Thyroid gland (tissue), 4 donors: ENCODE results near the gene ANKRD6. TPM values are rescaled to one million over a fixed set of nuclear protein-coding genes. Genes with fewer than 3 reads are reported as not detected.

Experiments
- DNase-seq, 2 donors: peaks; one replicate each; pipeline ENCODE4 v3.0.0-alpha.2; 2019
- H3K27ac ChIP-seq, 3 donors: fragments of 200-600 bp; sonication (generic); 1 replicate in 2 of 3; 2 replicates in 1 of 3; pipeline ENCODE4 v1.5.1; 2016 to 2019; ENCODE audit warnings: mild to moderate bottlenecking in 1 of 3, moderate library complexity in 1 of 3
- H3K27me3 ChIP-seq: fragments of 200-600 bp; sonication (generic); one replicate; pipeline ENCODE4 v1.5.1; 2019
- H3K36me3 ChIP-seq, 2 donors: fragments of 200-600 bp; sonication (generic); one replicate each; pipeline ENCODE4 v1.5.1; 2016 to 2019
- H3K4me1 ChIP-seq, 2 donors: fragments of 200-600 bp; sonication (generic); one replicate each; pipeline ENCODE4 v1.5.1; 2017 to 2019
- H3K4me3 ChIP-seq, 3 donors: fragments of 200-600 bp; sonication (generic); replicated peaks in 1 of 3; 1 replicate in 2 of 3; 2 replicates in 1 of 3; pipeline ENCODE4 v1.5.1; 2016; ENCODE audit warnings: mild to moderate bottlenecking in 1 of 3
- H3K9me3 ChIP-seq: fragments of 200-600 bp; sonication (generic); one replicate; pipeline ENCODE4 v1.5.1; 2017
- POLR2A ChIP-seq, 2 donors: fragments of 450-650 bp; IDR thresholded peaks; one replicate each; pipeline ENCODE4 v1.6.1; 2017; ENCODE audit warnings: antibody characterized with exemption in 2 of 2, mild to moderate bottlenecking in 2 of 2, moderate library complexity in 1 of 2
- WGBS, 2 donors: methylation state at CpG; one replicate each; pipeline ENCODE4 v1.1.5; 2017; 5-methylcytosine and 5-hydroxymethylcytosine counted together
- intact Hi-C: fragments of 100-400 bp; cut with DNase I; formaldehyde crosslinking; loops from one replicate; pipeline ENCODE4 v1.15.1; 2023
- total RNA-seq, 4 donors: library from RNA; depleted of rRNA; stranded (reverse); fragments of >200 nt; gene quantifications; one replicate each; pipeline ENCODE4 v1.2.3, GENCODE V29; 2016
- TF ChIP-seq, protein P1 (sequence below), 6 experiments: fragments of 200-600 bp in 3 of 6; fragments of 450-650 bp in 3 of 6; sonication (generic) in 3 of 6; IDR thresholded peaks; one replicate each; pipeline ENCODE4 v1.5.1; 2016 to 2019; ENCODE audit warnings: antibody characterized with exemption in 6 of 6, mild to moderate bottlenecking in 2 of 6, inconsistent platforms in 1 of 6, moderate library complexity in 1 of 6

ANKRD6 gene
- total RNA-seq, 4 donors from 2014 or later, result 18.2 to 50.6 (median 20.6) TPM

DNA sequence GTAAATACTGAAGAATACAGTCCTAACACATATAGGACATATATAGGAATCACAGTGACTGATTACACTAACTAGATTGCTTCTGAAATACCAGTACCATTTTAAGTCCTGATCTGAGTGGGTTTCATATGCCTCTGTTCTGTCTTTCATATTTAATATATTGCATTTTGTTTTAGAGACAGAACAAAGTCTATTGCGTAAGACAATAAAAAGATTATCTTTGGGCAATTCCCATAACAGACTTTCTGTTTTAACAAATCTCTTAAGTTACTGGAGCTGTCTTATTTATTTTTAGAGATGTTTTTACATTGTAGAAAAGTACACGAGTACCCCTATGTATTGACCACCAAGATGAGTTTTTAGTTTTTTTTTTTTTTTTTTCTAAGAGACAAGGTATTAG lies 29.6 kb downstream of the ANKRD6 start:
- 85 to 90% methylated on average over 2 of the region's 2 CpGs for WGBS, 2 donors
- Histone ChIP-seq H3K9me3 (no peaks in the 10 kb centered on the region), H3K27ac (no peak overlapping the region), H3K4me1 (no peaks in the 10 kb centered on the region), H3K27me3 (no peaks in the 10 kb centered on the region), H3K36me3 (no peaks in the 10 kb centered on the region), H3K4me3 (no peak overlapping the region)
- intact Hi-C loops, result no loop called here
- DNase-seq, result no peak
- TF ChIP-seq, protein P1, sequence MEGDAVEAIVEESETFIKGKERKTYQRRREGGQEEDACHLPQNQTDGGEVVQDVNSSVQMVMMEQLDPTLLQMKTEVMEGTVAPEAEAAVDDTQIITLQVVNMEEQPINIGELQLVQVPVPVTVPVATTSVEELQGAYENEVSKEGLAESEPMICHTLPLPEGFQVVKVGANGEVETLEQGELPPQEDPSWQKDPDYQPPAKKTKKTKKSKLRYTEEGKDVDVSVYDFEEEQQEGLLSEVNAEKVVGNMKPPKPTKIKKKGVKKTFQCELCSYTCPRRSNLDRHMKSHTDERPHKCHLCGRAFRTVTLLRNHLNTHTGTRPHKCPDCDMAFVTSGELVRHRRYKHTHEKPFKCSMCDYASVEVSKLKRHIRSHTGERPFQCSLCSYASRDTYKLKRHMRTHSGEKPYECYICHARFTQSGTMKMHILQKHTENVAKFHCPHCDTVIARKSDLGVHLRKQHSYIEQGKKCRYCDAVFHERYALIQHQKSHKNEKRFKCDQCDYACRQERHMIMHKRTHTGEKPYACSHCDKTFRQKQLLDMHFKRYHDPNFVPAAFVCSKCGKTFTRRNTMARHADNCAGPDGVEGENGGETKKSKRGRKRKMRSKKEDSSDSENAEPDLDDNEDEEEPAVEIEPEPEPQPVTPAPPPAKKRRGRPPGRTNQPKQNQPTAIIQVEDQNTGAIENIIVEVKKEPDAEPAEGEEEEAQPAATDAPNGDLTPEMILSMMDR (IDR thresholded peaks at IDR 0.05), result no peak
- no peak for TF ChIP-seq POLR2A (IDR thresholded peaks at IDR 0.05)

GRCh38 chr6:89464295-89464694 lies 31.3 kb downstream of the ANKRD6 start:
- WGBS, 2 donors, result 77 to 81% methylated on average over 2 of the region's 2 CpGs
- no peak overlapping the region for H3K27ac ChIP-seq

GRCh38 chr6:89467437-89467836 lies 34.5 kb downstream of the ANKRD6 start:
- intact Hi-C loops, result no loop called here
- no peak overlapping the region for H3K27ac ChIP-seq
- H3K4me3 ChIP-seq, result no peak overlapping the region
- no peaks in the 10 kb centered on the region for H3K36me3 ChIP-seq
- no peak for DNase-seq
- 100% methylated on average over 1 of the region's 1 CpG for WGBS, 2 donors
- H3K9me3 ChIP-seq, result no peaks in the 10 kb centered on the region
- TF ChIP-seq POLR2A (IDR thresholded peaks at IDR 0.05), result no peak
- TF ChIP-seq, protein P1 (IDR thresholded peaks at IDR 0.05), result no peak
- no peaks in the 10 kb centered on the region for H3K4me1 ChIP-seq
- H3K27me3 ChIP-seq, result no peaks in the 10 kb centered on the region

More at GRCh38 chr6:89464295-89464694, 31.3 kb downstream of the ANKRD6 start:
- no peak for TF ChIP-seq POLR2A (IDR thresholded peaks at IDR 0.05)
- TF ChIP-seq, protein P1 (IDR thresholded peaks at IDR 0.05), result no peak
- Histone ChIP-seq H3K27me3 (no peaks in the 10 kb centered on the region), H3K4me3 (no peak overlapping the region), H3K4me1 (no peaks in the 10 kb centered on the region), H3K36me3 (no peaks in the 10 kb centered on the region), H3K9me3 (no peaks in the 10 kb centered on the region)
- intact Hi-C loops, result no loop called here
- no peak for DNase-seq

GRCh38 chr6:89468998-89469397 lies 36.0 kb downstream of the ANKRD6 start:
- intact Hi-C loops, result no loop called here
- no peak for DNase-seq
- no peak overlapping the region for H3K27ac ChIP-seq
- H3K9me3 ChIP-seq, result no peaks in the 10 kb centered on the region
- no peaks in the 10 kb centered on the region for H3K36me3 ChIP-seq
- TF ChIP-seq POLR2A (IDR thresholded peaks at IDR 0.05), result no peak
- TF ChIP-seq, protein P1 (IDR thresholded peaks at IDR 0.05), result no peak
- H3K4me3 ChIP-seq, result no peak overlapping the region
- no peaks in the 10 kb centered on the region for H3K27me3 ChIP-seq
- WGBS, 2 donors, result 56 to 71% methylated on average over 1 of the region's 1 CpG
- no peaks in the 10 kb centered on the region for H3K4me1 ChIP-seq

DNA sequence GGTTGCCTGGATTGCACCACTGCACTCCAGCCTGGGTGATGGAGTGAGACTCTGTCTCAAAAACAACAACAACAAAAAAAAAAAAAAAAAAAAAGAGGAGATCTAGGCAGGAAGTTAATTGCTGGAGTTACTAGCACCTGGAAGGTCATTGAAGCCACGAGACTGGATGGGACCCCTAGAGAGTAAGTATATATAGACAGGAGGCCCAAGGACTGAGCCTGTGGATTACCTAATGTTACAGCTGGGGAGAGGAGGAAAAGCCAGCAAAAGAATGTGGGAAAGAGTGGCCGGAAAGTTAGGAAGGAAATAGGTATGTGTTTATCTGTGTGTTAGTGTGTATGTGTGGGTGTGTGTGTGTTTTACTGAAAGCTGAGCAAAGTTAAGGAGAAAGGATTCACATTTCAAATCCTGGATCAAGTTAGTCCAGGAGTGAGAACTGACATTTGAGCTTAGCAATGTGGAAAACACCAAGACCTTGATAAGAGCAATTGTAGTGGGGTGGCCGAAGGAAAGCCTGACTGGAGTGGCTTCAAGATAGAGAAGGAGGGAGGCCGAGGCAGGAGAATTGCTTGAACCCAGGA lies 38.4 kb downstream of the ANKRD6 start:
- DNase-seq, result no peak
- no peaks in the 10 kb centered on the region for H3K27me3 ChIP-seq
- 72 to 75% methylated on average over 4 of the region's 4 CpGs for WGBS, 2 donors
- no peak for TF ChIP-seq POLR2A (IDR thresholded peaks at IDR 0.05)
- TF ChIP-seq, protein P1 (IDR thresholded peaks at IDR 0.05), result no peak
- H3K4me3 ChIP-seq, result no peak overlapping the region
- no peak overlapping the region for H3K27ac ChIP-seq
- H3K9me3 ChIP-seq, result no peaks in the 10 kb centered on the region
- H3K4me1 ChIP-seq, result peaks cover 0 to 6% of the 10 kb centered on the region in 2 donors
- intact Hi-C loops, result no loop called here
- H3K36me3 ChIP-seq, result no peaks in the 10 kb centered on the region
